H1 (cell line): ENCODE results near the gene RYR3. TPM values are rescaled to one million over a fixed set of nuclear protein-coding genes. Genes with fewer than 3 reads are reported as not detected.

Source experiments
- SIX5 ChIP-seq: IDR thresholded peaks from 2 replicates; pipeline ENCODE4 v1.6.1; 2011; ENCODE audit warnings: mild to moderate bottlenecking, low read depth, low read length
- polyA plus RNA-seq, 7 experiments: library from polyadenylated mRNA; depleted of rRNA in 3 of 7; stranded (reverse) in 5 of 7; unstranded in 2 of 7; fragments of >200 nt in 5 of 7; fragments of 200-250 nt in 2 of 7; gene quantifications; 1 replicate in 5 of 7; 2 replicates in 1 of 7; 4 replicates in 1 of 7; pipeline versions ENCODE4 v1.2.1 to v1.2.3, GENCODE V29; 2011 to 2013; ENCODE audit warnings: missing spikeins in 2 of 7, mixed read lengths in 2 of 7
- total RNA-seq: library from RNA; stranded (reverse); fragmentation: NEBNext Ultra II Directional; extraction: Animal tissue kit (Norgen Biotek cat#: 25700); gene quantifications from 2 replicates; pipeline ENCODE4 v1.2.1, GENCODE V29; 2021

Gene RYR3
- total and polyA plus RNA-seq, 2 of the 8 experiments (the other 6 are each of a cell fraction or from before 2014, with no cell fraction given) = 0.33 to 3.4 TPM

GRCh38 chr15:33328106-33328505, 17.3 kb downstream of the RYR3 start (continued):
- TF ChIP-seq SIX5 = no peak
- TF ChIP-seq, all 59 proteins: peak for 0
